A673 (cell line): ENCODE measurements around the gene DNAJC27.

ENCODE experiments used
- CTCF ChIP-seq: fragments of 300-800, 200-600 bp; sonication (generic); conservative IDR thresholded peaks from 2 replicates; pipeline ENCODE4 v1.5.1; 2017; ENCODE audit warnings: low read depth, mild to moderate bottlenecking, antibody characterized with exemption, low read length, moderate library complexity, mixed read lengths
- EZH2 ChIP-seq: fragments of 200-600 bp; sonication (generic); IDR thresholded peaks from 2 replicates; pipeline ENCODE4 v1.6.1; 2017; ENCODE audit warnings: borderline replicate concordance, low read depth, mild to moderate bottlenecking, mixed read lengths, antibody characterized with exemption, low read length; ENCODE audit not compliant: poor library complexity, severe bottlenecking

- TF ChIP-seq CTCF (no peak), EZH2 (no peak)
Measured at GRCh38 chr2:24958411-24958935, 13.3 kb downstream of the DNAJC27 start.
